OCI-LY3 (cell line): ENCODE results near the gene CSH1.
"Not testable (repeated sequence)": the region's sequence is repeated elsewhere in the genome, so short reads cannot be mapped to it uniquely, and the experiment has no call there.

Experiments
- CTCF ChIP-seq: fragments of 200-600, 300-600 bp; sonication (generic); IDR thresholded peaks from 2 replicates; pipeline ENCODE4 v1.5.1; 2014; ENCODE audit warnings: antibody characterized with exemption, low read length, low read depth
- EZH2phosphoT487 ChIP-seq: fragments of 200-600 bp; shearing (Covaris generic); IDR thresholded peaks from 2 replicates; pipeline ENCODE4 v1.6.1; 2018; ENCODE audit warnings: antibody characterized with exemption, mixed run types, low read depth

- not testable (repeated sequence) for TF ChIP-seq CTCF, EZH2phosphoT487
Measured at GRCh38 chr17:63878413-63878812, 18.0 kb downstream of the CSH1 start.
